Umbilical cord (tissue), 2 donors: Measurements from ENCODE around the gene AHSP. TPM values are rescaled to one million over a fixed set of nuclear protein-coding genes. Genes with fewer than 3 reads are reported as not detected.
"Not testable (repeated sequence)": the region's sequence is repeated elsewhere in the genome, so short reads cannot be mapped to it uniquely, and the experiment has no call there.

Source experiments
- DNase-seq: peaks from one replicate; pipeline ENCODE4 v3.0.0-alpha.2; 2015; ENCODE audit warnings: low spot score
- total RNA-seq: library from RNA; depleted of rRNA; stranded (reverse); fragments of >200 nt; gene quantifications from one replicate; pipeline ENCODE4 v1.2.3, GENCODE V29; 2014; ENCODE audit warnings: low replicate concordance; ENCODE audit not compliant: insufficient read depth

AHSP gene
- total RNA-seq, 1 donor from 2014 or later: 61.6 TPM

DNA sequence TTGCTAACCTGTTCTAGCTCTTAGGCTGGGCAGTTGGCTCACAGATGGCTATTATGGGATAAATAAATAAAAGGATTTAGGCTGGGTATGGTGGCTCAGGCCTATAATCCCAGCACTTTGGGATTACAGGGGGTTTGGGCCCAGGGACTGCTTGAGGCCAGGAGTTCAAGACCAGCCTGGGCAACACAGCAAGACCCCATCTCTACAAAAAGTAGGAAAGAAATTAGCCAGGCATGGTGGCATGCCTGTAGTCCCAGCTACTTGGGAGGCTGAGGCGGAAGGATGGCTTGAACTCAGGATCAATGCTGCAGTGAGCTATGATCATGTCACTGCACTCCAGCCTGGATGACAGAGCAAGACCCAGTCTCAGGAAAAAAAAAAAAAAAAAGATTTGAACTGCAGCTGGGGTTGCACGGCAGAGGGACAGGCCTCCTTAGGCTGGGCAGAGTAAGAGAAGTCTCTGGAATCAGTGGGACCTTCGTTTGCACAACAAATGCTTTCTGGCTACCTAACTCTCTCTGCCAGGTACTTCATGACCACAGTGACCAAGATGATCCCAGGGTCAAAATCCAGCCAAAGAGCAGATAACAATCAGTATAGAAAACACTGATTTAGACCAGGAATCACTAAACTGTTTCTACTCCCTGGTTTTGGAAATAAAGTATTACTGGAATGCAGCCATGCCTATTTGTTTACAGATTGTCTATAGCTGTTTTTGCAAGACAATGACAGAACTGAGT is 26.3 kb upstream of the AHSP start:
- DNase-seq: no peak

DNA sequence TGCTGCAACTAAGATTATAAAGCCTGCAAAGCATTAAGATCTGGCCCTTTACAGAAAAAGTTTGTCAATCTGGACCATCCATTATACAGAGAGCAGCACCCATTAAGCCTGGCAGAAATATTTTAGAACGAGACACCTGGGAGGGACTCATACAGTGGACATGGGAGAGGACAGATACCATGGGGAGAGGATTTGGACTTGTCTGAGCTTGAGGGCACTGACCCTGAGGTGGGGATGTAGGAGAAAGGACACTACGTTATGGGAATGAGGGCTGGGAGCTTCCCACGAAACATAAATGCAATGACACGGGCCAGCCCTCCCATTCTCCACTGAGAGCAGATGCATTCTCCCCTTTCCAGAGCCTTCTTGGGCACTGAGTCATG is 25.7 kb upstream of the AHSP start:
- DNase-seq: no peak

DNA sequence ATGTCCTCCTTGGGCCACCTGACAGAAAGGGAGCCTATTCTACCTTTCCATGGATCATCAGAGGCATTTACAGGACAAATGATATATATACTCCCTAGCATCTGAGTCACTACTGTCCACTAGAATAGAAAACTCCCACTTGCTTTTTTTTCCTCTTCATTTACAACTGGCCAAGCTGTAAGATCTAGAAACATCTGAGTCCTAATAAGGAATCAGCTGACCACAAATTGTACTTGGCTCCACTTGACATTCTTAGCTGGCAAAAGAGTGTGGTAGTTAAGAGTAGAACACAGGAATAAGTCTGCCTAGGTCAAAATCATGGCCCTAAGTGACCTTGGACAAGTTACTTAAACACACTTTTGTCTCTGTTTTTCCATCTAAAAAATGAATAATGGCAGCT is 24.7 kb upstream of the AHSP start:
- no peak for DNase-seq

DNA sequence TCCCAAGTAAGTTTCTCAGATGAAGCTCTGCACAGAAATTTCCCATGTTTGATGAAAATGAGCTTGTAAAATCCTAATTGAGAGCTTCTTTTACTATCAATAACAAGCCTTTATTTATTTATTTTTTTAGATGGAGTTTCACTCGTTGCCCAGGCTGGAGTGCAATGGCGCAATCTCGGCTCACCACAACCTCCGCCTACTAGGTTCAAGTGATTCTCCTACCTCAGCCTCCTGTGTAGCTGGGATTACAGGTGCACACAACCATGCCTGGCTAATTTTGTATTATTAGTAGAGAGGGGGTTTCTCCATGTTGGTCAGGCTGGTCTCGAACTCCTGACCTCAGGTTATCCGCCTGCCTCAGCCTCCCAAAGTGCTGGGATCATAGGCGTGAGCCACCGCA is 24.1 kb upstream of the AHSP start:
- DNase-seq: not testable (repeated sequence)

DNA sequence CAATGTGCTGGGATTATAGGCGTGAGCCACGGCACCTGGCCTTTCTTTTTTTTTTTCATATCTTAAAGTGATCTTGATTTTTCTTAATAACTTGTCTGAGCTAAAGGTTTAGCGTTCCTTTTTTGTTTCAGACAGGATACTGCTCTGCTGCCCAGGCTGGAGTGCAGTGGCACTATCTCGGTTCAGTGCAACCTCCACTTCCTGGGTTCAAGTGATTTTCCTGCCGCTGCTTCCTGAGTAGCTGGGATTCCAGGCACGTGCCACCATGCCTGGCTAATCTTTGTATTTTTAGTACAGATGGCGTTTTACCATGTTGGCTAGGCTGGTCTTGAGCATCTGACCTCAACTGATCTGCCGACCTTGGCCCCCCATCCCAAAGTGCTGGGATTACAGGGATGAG is 23.5 kb upstream of the AHSP start:
- DNase-seq: no peak

DNA sequence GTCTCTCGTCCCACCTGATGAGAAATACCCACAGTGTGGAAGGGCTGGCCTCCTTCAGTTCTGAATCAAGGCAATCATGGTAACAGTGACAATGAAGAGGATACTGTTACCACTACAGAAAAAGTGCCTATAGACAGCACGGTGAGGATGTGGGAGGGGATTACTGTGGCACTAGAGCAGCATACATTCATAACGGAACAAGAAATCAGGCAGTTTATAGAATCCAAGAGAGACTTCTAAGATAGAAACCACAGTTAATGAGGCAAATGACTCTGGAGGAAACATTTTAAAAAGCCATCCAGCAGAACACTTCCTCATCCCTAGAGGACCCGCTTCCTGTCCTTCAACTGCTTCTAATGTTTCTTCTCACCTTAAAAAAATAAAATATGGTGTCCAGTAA is 22.2 kb upstream of the AHSP start:
- DNase-seq: no peak

DNA sequence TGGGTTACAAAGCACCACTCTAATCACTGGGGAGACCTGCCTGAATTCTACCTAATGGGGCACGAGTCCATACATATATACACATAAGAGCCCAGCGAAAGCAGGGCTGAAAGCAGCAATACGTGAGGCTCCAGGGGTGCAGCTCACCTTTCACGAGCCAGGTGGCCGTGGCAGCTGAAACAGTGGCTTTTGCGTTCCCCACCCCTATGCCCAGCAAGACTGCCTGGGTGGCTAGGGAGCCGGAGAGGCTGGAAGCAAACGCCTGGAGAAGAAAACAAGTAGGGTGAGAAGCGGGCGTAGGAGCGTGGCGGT is 20.1 kb upstream of the AHSP start:
- DNase-seq: no peak

DNA sequence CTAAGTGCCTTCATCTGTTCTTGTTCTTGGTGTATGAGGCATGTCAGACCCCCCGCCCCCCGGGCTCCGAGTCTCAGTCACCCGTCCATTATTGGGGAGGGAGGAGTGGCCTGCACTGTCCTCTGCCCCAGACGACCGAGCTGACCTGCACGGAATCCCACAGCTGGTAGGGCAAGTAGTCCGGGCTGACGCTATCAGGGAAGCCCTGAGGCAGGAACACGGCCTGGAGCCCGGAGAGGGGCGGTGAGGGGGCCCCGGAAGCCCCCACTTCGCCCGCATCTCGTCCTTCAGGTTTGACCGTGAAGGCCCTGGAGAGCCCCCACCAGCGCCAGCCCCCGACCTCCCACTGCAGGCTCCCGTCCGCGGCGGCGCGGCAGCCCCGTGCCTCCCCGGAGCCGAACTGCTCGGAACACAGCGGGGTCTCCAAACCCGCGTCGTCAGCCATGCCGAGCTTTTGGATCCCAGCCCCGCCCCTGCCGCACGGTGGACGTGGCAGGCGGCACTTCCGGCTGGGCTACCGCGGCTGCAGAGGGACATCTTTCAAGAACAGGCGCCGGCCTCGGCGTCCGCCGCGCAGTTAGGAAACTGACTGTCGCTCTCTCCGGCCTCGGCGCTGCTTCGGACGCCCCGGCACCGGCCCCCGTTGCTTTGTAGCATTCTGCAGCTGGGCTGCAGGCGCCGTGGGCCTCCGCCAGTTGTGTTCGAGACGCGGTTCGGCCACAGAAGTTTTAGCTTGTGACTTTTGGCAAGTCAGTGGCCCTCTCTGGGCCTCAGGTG is 19.6 kb upstream of the AHSP start, which contains the start of gene RUSF1:
TSS of gene RUSF1 (minus strand) at position 463 of the 777 bp plus-strand sequence. CDS start at position 445, 18 bp downstream.
- peak; percentile 94 for DNase-seq

DNA sequence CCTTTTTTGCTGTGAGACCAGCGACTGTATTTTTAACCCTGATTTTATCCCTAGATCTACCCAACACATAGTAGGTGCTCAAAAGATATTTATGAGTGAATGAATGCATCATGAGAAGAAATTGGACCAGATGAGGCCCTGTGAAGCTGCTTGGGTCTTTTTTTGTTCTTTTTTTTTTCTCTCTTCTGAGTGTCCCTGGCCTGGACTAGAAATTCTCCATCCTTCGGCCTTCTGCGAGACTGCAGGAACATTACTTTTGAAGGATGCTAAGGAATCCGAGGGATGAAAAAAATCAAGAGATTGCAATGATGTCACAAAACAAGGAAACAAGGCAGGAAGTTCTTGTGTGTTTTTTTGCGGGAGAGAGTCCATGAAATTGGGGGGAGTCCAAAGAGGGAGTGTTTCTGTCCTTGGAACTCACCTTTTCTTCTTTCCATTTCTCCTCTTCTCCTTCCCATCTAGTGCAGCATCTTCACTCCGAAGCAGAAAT is 18.9 kb upstream of the AHSP start:
- peak; percentile 56 for DNase-seq

DNA sequence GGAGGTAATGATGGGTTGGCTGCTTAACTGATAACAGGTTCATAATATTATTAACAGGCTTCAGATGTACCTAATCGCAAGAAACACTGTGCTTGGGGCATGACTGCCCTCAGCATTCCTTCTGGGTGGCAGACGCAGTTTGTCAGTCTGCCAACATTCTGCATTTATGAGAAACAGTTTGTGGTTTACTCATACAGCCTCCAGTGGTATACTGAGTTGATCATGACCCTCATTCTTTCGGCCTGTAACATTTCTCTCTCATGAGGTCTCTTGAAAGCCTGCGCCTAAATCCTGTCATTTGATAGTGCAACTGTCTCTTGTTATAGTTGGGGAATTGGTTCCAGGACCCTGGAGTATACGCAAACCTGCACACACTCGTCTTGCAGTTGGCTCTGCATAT is 14.6 kb upstream of the AHSP start:
- no peak for DNase-seq

DNA sequence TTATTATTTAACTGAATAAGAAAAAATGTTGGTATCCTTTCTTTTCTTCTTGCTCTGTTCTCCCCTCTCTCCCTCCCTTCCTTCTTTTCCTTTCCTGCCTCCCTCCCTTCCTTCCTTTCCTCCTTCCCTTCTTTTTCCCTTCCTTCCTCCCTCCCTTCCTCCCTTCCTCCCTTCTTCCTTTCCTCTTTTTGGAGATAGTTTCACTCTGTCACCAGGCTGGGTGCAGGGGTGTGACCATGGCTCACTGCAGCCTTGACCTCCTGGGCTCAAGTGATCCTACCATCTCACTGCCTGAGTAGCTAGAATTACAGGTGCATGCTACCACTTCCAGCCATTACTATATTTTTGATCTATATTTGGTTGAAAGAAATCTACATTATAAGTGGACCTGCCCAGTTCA is 13.8 kb upstream of the AHSP start:
- DNase-seq: no peak

DNA sequence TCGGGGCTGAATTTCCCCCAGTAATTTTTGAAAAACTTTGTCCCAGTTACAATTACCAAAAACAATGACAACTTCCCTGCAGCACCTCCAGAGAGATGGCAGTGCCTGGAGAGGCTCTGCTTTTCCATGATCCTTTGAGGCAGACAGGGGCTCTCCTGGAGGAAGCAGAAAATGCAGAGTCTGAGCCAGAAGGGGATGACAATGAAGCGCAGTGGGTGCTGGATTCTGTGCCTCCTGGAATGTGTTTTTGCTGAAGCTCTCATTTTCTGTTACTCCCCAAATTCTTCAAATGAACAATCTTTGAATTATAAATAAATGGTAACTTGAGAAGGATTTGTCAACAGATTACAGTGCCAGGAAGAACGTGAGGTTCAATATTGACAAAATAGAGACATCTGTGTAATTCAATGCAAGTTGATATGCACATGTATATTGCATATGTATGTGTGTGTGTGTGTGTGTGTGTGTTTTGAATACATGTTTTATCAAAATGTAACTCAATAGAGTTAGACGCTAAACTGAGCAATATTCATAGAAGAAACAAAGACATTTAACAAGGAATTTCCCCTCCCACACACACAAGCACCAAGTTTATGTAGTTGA is 9.8 kb upstream of the AHSP start:
- no peak for DNase-seq

DNA sequence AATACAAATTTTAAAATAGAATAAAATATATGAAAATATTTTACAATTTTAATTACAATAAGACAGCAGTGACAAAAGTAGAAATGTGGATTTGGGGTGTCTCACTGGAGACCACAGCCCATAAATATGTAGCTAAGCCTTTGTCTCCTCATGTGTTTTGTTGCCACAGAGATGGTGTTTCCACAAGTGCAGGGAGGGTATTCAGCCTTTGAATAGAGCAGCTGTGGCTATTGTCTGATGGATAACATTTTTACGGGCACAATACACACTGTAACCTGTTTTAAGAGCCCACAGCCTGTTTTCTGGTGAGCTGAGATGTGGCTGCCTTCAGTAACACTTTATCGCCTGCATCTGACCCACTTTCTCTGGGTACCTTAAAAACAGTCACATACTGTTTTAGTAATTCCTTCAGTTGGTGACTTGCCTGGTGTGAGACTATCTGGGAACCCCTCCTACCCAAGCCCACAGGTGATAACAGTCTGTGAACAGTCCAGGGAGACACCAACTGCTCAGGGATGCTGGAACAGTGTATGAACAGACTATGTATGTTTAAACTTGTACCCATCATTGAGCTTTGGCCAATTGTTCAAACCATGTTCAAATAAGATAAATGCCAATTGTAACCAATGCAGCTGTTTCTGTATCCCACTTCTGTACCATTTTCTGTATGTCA is 7.8 kb upstream of the AHSP start:
- DNase-seq: no peak

DNA sequence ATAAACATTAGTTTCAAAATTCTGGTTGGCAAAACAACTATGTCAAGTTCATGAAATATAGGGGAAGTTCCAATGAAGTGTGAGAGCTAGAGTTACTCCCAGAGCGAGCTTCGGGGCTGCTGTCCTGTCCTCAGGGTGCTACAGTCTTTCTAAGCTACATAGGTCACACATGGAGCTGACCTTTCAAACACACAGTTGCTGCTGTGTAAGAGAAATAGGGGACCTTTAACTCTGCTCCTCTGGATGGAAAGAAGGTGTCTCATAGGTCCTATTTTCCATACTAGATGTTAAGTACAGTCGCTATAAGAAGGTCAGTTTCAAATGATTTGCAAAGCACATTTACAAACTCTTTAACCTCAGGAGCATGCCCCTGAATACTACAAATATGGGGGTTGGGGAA is 6.3 kb upstream of the AHSP start:
- DNase-seq: no peak

DNA sequence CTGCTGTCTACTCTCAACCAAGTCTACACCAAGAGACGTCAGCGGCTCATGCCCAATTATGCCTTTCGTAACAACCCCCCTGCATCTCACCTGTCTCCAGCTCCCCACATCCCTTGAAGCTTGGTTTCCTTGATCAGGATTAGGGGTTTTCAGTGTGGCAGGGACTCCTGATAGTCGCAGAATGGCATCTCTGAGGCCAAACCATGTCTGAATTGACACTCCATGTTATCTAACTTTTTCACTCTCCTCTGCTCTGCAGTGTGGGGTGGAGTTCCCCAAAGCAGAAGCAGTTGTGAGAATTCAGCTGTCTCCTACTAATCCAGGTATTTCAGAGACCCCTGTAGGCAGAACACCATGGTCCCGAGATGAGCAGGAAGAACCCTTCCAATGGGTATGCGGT is 5.6 kb upstream of the AHSP start:
- DNase-seq: no peak

DNA sequence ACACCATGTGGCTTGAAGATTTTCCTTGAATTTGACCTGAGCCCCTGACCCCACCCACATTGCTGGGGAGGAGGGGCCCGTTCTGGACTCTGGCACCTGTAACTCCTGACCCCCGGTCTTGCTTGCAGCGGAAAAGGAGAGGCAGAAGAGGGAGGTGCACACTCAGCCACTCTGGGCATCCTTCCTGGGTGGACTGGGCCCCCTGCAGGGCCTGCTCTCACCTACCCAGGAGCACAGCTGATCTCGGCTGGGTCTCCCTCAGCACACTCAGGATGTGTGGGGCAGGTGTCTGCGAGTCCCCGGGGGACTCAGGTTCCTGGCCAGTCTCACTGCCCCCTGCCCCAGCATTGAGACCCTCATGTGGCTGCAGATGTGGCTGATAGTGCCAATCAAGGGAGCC is 3.9 kb upstream of the AHSP start:
- not testable (repeated sequence) for DNase-seq

DNA sequence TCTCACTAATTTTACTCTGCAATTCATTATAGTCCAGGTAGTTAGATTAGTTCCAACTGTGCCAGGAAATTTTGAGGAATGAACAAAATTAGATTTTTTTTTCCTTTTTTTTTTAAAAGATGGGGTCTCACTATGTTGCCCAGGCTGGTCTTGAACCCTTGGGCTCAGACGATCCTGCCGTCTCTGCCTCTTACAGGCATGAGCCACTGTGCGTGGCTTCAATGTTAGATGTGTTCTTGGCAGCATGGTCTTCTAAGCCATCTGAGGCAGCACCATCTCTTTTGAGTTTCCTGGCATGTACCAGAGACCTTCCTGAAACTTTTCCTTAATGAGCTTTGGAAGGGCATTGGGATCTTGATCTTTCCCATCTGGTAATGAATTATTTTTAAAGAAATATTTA is 2.6 kb upstream of the AHSP start:
- DNase-seq: no peak

DNA sequence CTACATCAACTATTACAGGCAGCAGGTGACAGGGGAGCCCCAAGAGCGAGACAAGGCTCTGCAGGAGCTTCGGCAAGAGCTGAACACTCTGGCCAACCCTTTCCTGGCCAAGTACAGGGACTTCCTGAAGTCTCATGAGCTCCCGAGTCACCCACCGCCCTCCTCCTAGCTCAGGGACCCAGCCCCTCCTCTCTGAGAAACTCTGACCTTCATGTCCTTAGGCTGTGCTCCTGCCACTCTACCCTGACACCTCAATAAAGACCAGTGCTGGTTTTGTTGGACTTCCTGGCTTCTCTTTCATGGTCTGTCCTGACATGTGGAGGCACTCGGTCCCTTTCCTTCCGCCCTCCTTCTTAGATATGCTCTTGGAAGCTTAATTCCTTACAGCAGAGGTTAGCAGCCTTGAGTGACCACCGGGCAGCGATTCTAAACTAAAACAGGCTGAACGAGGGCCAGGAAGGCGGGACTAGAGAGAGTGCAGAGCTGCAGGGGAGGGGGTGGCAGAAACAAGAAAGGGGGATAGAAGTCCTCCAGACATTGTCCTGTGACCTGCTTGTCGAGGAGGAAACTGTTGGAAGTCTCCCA is 915 bp downstream of the AHSP start:
- DNase-seq: no peak

DNA sequence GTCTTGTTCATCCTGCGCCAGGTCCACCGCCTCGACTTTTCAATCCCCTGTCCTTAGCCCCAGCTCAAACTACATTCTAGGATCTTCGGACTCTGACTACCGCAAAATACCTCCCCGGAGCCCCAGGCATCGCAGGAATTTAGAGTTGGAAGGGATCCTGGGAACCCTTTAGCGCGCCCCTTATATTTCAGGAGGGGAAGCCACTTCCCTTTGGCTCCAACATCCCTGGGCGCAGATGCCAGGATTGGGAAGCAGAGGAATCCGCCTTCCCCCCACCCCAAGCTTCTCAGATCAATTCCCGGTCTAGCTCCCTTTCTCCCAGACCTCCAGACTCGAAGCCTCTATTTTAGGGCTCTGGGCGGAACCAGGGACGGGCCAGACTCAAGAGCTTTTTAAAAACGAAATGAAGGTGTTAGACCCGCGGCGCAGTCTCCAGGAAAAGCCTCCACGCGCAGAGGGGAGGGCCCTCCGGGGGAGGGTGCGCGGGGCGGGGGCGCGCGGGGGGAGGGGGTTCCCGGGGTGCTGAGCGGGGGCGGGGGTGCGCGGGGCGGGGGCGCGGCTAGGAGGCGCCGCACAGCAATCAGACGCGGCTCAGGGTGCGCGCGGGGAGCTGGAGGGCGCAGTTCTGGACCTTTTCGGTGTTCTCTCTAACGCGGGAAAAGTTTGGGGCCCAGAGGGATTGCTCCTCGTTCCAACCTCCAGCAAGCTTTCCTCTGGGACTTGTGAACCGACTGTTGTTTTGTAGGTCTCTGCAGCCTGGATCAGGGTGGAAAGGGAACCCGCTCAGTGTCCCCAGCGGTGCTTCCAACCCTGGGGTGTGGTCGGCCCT is 1.6 kb downstream of the AHSP start:
- DNase-seq: peak; percentile 67

DNA sequence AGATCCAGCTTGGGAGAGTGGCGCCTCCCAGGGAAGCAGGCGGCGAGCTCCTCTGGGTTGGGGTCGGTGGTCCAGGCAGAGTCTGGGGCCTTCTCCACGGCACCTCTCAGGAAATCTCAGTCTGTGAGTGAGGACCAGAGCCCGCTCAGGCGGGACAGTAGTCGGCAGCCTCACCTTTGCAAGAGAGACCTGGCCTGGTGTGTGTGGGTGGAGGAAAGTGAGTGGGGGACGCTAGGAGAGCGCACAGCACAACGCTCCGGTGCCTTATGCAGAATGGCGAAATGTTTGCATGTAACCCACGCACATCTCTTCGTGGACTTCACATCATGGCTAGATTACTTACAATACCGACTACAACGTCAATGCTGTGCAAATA is 2.2 kb downstream of the AHSP start:
- no peak for DNase-seq

DNA sequence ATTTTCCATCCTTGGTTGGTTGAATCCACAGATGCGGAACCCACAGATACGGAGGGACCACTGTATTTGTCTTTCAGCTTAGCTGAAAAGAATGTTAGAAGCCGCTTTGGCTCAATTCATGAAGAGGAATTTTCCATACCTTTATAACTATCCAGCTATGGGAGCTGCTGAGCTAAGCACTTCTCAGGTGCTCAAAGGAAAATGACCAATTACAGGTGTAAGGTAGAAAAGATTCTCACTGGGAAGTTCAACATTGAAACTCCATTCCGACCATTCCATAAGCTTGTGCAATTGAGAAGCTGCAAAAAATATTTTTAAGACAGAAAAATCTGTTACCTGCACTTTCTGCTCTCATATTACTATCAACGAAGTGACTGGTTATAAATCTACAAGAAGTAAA is 2.7 kb downstream of the AHSP start:
- DNase-seq: no peak
